Spleen (tissue), 11 donors: Measurements from ENCODE around the gene AGFG1. TPM values are rescaled to one million over a fixed set of nuclear protein-coding genes. Genes with fewer than 3 reads are reported as not detected.

ENCODE experiments used
- DNase-seq: peaks from one replicate; pipeline ENCODE4 v3.0.0-alpha.2; 2020
- H3K27ac ChIP-seq, 8 donors: fragments of 200-600 bp; sonication (generic) in 7 of 8; 1 replicate in 4 of 8; 2 replicates in 4 of 8; pipeline versions ENCODE4 v1.5.0 to v1.8.0; 2016 to 2021; ENCODE audit warnings: inconsistent platforms in 4 of 8, mild to moderate bottlenecking in 4 of 8, moderate library complexity in 1 of 8
- H3K27me3 ChIP-seq, 7 donors: fragments of 200-600 bp; sonication (generic) in 6 of 7; replicated peaks in 1 of 7; 1 replicate in 4 of 7; 2 replicates in 3 of 7; pipeline versions ENCODE4 v1.5.0 to v1.8.0; 2016 to 2021; ENCODE audit warnings: inconsistent platforms in 3 of 7, mild to moderate bottlenecking in 1 of 7
- H3K36me3 ChIP-seq, 6 donors: fragments of 200-600 bp; sonication (generic) in 5 of 6; 1 replicate in 4 of 6; 2 replicates in 2 of 6; pipeline versions ENCODE4 v1.5.0 to v1.8.0; 2016 to 2021; ENCODE audit warnings: inconsistent platforms in 2 of 6
- H3K4me1 ChIP-seq, 6 donors: fragments of 200-600 bp; sonication (generic) in 5 of 6; 1 replicate in 3 of 6; 2 replicates in 3 of 6; pipeline versions ENCODE4 v1.5.0 to v1.8.0; 2016 to 2021; ENCODE audit warnings: inconsistent platforms in 3 of 6
- H3K4me3 ChIP-seq, 8 donors: fragments of 200-600 bp; sonication (generic) in 7 of 8; 1 replicate in 4 of 8; 2 replicates in 4 of 8; pipeline versions ENCODE4 v1.5.0 to v1.8.0; 2016 to 2021; ENCODE audit warnings: inconsistent platforms in 4 of 8, mild to moderate bottlenecking in 4 of 8, moderate library complexity in 2 of 8
- H3K9me3 ChIP-seq, 8 donors: fragments of 200-600 bp; sonication (generic) in 7 of 8; 1 replicate in 4 of 8; 2 replicates in 4 of 8; pipeline versions ENCODE4 v1.5.0 to v1.8.0; 2016 to 2021; ENCODE audit warnings: inconsistent platforms in 4 of 8
- CTCF ChIP-seq, 11 experiments: fragments of 200-600 bp in 7 of 11; fragments of 450-650 bp in 4 of 11; sonication (generic) in 4 of 11; IDR thresholded peaks in 8 of 11; conservative IDR thresholded peaks in 3 of 11; 1 replicate in 7 of 11; 2 replicates in 4 of 11; pipeline versions ENCODE4 v1.4.0 to v1.8.0; 2016 to 2021; ENCODE audit warnings: antibody characterized with exemption in 11 of 11, inconsistent platforms in 4 of 11, mild to moderate bottlenecking in 1 of 11
- POLR2A ChIP-seq, 3 donors: fragments of 450-650 bp; IDR thresholded peaks; one replicate each; pipeline ENCODE4 v1.5.1; 2017; ENCODE audit warnings: antibody characterized with exemption in 3 of 3, mild to moderate bottlenecking in 1 of 3
- POLR2AphosphoS5 ChIP-seq, 3 donors: sonication (generic); formaldehyde crosslinking; IDR thresholded peaks; one replicate each; pipeline ENCODE4 v1.5.1; 2017; ENCODE audit warnings: antibody characterized with exemption in 3 of 3
- WGBS, 5 donors: extraction: QIAGEN DNeasy Blood & Tissue Kit in 3 of 5; methylation state at CpG; one replicate each; pipeline versions ENCODE4 v1.1.5 to v1.1.7; 2013 to 2018; 5-methylcytosine and 5-hydroxymethylcytosine counted together
- intact Hi-C: fragments of 100-400 bp; cut with DNase I; formaldehyde crosslinking; loops from one replicate; pipeline ENCODE4 v1.15.0; 2023; ENCODE audit warnings: low total_unique reads
- polyA plus RNA-seq, 3 donors: library from polyadenylated mRNA; stranded (reverse); fragments of 200-250 nt; gene quantifications; one replicate each; pipeline ENCODE4 v1.2.1, GENCODE V29; 2013
- total RNA-seq, 7 donors: library from RNA; depleted of rRNA in 3 of 7; stranded (reverse); fragments of >200 nt in 3 of 7; fragmentation: NEBNext Ultra II Directional in 4 of 7; extraction: Animal tissue kit (Norgen Biotek cat#: 25700) in 4 of 7; gene quantifications; one replicate each; pipeline versions ENCODE4 v1.1.0 to v1.2.1, GENCODE V29; 2016 to 2021
- donor health status: healthy with polysubstance abuse.
- donor health status: DM: no; HTN: no; CAD: no; lungs with moderate emphysema.
- donor health status: DM: no; HTN: no; CAD: no.
- donor health status: Bipolar disorder and iron deficiency.
- donor health status: healthy.
- donor health status: DM: no; HTN: no; CAD: no.
- donor health status: DM: yes; HTN: yes; CAD: no.

AGFG1 gene
- total and polyA plus RNA-seq, 10 donors, result 23.6 to 111 (median 79.1) TPM

- no peak overlapping the region for H3K4me3 ChIP-seq
- peaks cover 0 to 32% (median 0%) of the 10 kb centered on the region in 6 donors for H3K36me3 ChIP-seq
- peaks cover 0 to 78% (median 33%) of the 10 kb centered on the region in 6 donors for H3K4me1 ChIP-seq
- no peaks in the 10 kb centered on the region for H3K27me3 ChIP-seq
- intact Hi-C loops, result no loop called here
- no peak overlapping the region for H3K27ac ChIP-seq
- no peak for TF ChIP-seq CTCF (IDR thresholded peaks at IDR 0.05 in 8 of 11, conservative IDR thresholded peaks at IDR 0.05 in 3 of 11)
- no peak for TF ChIP-seq POLR2A (IDR thresholded peaks at IDR 0.05)
- DNase-seq, result no peak
- no peaks in the 10 kb centered on the region for H3K9me3 ChIP-seq
- WGBS, 5 donors, result 90 to 98% (median 92%) methylated on average over 6 of the region's 6 CpGs
Measured at GRCh38 chr2:227499627-227500300, 27.8 kb downstream of the AGFG1 start.

- H3K4me3 ChIP-seq, result no peak overlapping the region
- 93 to 100% (median 100%) methylated on average over 1 of the region's 1 CpG for WGBS, 5 donors
- peaks cover 0 to 27% (median 0%) of the 10 kb centered on the region in 6 donors for H3K36me3 ChIP-seq
- H3K27ac ChIP-seq, result no peak overlapping the region
- intact Hi-C loops, result no loop called here
- H3K4me1 ChIP-seq, result peaks cover 0 to 83% (median 37%) of the 10 kb centered on the region in 6 donors
- no peaks in the 10 kb centered on the region for H3K27me3 ChIP-seq
- DNase-seq, result no peak
- TF ChIP-seq CTCF (IDR thresholded peaks at IDR 0.05 in 8 of 11, conservative IDR thresholded peaks at IDR 0.05 in 3 of 11) (no peak), POLR2A (IDR thresholded peaks at IDR 0.05) (no peak), POLR2AphosphoS5 (IDR thresholded peaks at IDR 0.05) (no peak)
- no peaks in the 10 kb centered on the region for H3K9me3 ChIP-seq
Measured at GRCh38 chr2:227500301-227500630, 28.3 kb downstream of the AGFG1 start.

GRCh38 chr2:227503433-227504406 lies 31.8 kb downstream of the AGFG1 start:
- H3K9me3 ChIP-seq, result no peaks in the 10 kb centered on the region
- H3K4me1 ChIP-seq, result peaks cover under 1 to 89% (median 52%) of the 10 kb centered on the region in 6 donors
- TF ChIP-seq POLR2A (IDR thresholded peaks at IDR 0.05), result no peak
- peak in 1 of 3 donors; percentile 8 for TF ChIP-seq POLR2AphosphoS5 (IDR thresholded peaks at IDR 0.05)
- no peak for TF ChIP-seq CTCF (IDR thresholded peaks at IDR 0.05 in 8 of 11, conservative IDR thresholded peaks at IDR 0.05 in 3 of 11)
- no peaks in the 10 kb centered on the region for H3K27me3 ChIP-seq
- 93 to 97% (median 96%) methylated on average over 5 of the region's 5 CpGs for WGBS, 5 donors
- peaks cover 0 to 11% (median 0%) of the 10 kb centered on the region in 6 donors for H3K36me3 ChIP-seq
- intact Hi-C loops, result no loop called here
- peak overlapping the region in 1 of 8 donors; percentile 21 for H3K27ac ChIP-seq
- H3K4me3 ChIP-seq, result no peak overlapping the region
- DNase-seq, result no peak

- peaks cover 2 to 90% (median 57%) of the 10 kb centered on the region in 6 donors for H3K4me1 ChIP-seq
- H3K27ac ChIP-seq, result no peak overlapping the region
- H3K9me3 ChIP-seq, result no peaks in the 10 kb centered on the region
- no peak for DNase-seq
- peaks cover 0 to 9% (median 0%) of the 10 kb centered on the region in 6 donors for H3K36me3 ChIP-seq
- H3K27me3 ChIP-seq, result no peaks in the 10 kb centered on the region
- WGBS, 5 donors, result 83 to 88% (median 86%) methylated on average over 3 of the region's 3 CpGs
- TF ChIP-seq POLR2A (IDR thresholded peaks at IDR 0.05) (no peak), CTCF (IDR thresholded peaks at IDR 0.05 in 8 of 11, conservative IDR thresholded peaks at IDR 0.05 in 3 of 11) (no peak), POLR2AphosphoS5 (IDR thresholded peaks at IDR 0.05) (no peak)
- no peak overlapping the region for H3K4me3 ChIP-seq
- intact Hi-C loops, result no loop called here
Measured at GRCh38 chr2:227504700-227505099, 32.7 kb downstream of the AGFG1 start.
